ENCODE results near the gene VCL.
A peak's percentile ranks its signal among the peaks of the same experiment; 100 is the strongest.

VCL gene

DNA sequence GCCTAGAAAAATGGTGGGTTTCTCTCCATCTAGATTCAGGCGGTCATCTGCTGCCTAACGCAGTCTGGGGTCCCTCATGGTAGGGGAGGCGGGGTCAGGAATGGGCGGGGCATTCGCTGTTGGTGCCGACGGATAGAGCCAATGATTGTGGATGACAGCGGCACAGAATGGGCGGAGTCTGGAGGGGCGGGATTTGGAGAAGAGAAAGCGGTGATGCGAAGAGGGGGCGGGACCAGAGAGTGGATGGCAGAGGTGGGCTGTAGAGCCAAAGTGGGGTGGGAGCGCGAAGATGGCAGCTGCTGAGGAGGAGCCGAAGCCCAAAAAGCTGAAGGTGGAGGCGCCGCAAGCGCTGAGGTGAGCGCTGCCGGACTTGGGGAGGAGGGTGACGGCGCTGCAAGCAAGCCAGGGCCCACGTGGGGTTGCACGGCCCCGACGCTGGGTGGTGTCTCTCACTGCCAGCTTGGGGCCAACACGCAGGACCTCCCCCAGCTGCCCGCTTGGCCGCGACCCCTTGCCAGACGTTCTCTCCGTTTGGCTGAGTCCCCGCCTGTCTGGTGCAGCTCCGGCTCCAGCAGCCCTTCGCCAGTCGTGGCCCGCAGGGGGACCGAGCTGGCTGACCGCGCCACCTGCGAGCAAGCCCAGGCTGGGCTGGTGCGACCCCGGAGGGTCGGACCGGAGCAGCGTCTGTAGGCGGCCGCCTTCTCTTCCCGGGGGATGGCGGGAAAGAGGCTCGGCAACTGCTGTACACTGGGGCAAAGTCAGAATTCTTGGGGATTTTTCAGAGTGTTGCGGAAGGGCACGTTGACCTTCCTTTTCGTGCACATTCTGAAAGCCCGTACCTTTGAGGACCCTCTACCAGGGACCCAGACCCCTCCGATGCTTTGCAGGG lies 153.3 kb downstream of the VCL start, which contains the start of gene ADK:
TSS of gene ADK (plus strand) at position 232 of the 889 bp plus-strand sequence. CDS start at position 290, 58 bp downstream.
- peak; percentile 100 for DNase-seq (ENCODE audit: low read depth in 2 of 2)

DNA sequence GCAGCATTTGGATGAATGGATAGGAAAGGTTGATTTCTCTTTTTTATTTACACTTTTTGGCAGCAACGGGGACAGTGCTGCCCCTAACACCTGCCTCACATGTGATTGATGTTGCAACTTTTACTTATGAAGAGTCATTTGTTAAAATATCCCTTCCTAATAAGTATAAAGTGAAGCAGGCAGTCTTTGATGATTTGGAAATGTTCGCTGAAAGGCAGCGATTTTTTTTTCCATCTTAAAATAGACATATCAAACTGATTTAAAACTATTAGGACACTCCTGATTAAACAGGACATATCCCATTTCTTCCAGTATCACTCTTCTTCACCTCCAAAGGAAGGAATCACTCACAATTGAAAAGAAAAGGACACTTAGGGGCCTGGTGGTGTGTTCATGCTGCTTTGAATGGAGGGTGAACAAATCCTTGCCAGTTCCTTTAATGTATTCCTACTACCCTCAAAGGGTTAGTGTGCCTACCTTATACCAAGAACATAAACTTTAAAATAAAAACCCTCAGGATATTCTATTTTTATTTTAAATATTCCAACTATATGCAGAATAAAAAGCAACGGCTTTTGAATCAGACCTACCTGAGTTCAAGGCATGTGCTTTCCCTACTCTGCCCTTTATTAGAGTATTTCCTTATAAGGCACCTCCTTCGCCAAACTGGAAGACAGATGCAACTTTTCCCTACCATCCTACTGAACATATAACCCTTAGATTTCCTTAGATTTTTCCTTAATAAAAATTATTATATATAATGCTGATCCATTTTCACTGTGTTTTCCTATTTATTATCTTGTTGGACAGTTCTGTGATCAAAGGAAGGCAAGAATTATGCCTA lies 154.2 kb downstream of the VCL start:
- no peak for DNase-seq (ENCODE audit: low read depth in 2 of 2)

DNA sequence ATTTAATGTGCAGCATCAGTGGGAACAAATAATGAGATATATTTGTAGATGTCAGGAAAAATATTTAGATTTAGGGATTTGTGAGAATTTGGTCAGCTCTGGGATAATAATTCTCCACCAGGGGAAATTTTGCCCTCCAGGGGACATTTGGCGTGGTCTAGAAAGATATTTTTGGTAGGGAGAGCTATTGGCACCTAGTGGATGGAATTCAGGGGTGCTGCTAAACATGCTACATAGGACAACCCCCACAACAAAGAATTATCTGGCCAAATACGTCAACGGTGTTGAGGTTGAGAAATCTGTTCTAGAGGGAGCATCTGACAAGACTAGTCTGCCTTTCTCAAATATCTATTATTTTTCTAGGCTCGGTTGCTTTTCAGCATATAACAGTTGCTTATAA lies 155.2 kb downstream of the VCL start:
- DNase-seq (ENCODE audit: low read depth in 2 of 2), result no peak

DNA sequence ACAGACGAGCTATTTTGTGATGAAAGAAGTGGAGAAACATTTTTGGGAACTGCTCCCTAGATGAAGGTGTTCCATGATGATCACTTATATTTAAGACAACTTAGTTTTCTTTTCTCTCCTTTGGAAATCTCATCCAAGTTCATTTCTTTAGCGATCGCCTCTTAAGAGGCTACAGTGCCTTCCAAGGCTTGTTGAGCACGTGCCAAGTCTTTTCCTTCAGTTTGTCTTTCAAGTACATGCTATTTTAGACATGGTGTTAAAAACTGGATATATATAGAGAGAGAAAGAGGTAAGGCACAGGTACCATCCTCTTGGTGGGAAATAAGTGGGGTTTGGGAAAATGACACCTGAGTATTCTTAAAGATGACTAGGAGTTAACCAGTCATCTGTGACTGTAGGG lies 155.8 kb downstream of the VCL start:
- DNase-seq (ENCODE audit: low read depth in 2 of 2), result no peak

DNA sequence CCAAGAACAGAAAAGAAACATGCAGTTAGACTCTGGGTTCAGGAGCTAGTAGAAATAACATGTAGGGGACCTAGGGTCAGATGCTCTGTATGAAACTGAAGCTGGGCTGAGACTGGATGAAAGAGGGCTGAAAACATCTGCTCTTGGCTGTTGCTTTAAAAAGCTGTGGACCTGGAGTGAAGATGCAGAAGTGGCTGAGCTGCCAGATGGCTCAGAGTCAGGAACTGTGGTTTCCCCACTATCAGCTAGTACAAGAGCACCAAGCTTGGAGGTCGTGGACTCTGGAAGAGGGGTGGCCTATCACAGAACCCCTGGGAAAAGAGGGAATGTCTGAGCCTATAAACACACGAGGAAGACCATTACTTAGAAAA lies 159.0 kb downstream of the VCL start:
- DNase-seq (ENCODE audit: low read depth in 2 of 2), result no peak

DNA sequence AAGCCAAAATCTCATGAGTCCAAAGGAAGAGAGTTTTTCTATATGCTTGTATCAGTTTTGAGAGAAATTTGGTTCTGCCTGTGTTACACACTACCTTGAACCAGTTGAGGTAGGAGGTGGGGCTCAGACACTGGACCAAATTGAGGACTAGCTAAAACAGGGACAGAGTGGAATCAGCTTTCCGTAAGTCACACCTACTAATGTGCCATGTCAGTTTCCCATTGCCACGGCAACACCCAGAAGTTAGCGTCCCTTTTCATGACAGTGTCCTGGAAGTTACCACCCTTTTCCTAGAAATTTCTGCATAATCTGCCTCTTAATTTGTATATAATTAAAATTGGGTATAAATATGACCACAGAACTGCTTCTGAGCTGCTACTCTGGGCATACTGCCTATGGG lies 162.1 kb downstream of the VCL start:
- no peak for DNase-seq (ENCODE audit: low read depth in 2 of 2)

DNA sequence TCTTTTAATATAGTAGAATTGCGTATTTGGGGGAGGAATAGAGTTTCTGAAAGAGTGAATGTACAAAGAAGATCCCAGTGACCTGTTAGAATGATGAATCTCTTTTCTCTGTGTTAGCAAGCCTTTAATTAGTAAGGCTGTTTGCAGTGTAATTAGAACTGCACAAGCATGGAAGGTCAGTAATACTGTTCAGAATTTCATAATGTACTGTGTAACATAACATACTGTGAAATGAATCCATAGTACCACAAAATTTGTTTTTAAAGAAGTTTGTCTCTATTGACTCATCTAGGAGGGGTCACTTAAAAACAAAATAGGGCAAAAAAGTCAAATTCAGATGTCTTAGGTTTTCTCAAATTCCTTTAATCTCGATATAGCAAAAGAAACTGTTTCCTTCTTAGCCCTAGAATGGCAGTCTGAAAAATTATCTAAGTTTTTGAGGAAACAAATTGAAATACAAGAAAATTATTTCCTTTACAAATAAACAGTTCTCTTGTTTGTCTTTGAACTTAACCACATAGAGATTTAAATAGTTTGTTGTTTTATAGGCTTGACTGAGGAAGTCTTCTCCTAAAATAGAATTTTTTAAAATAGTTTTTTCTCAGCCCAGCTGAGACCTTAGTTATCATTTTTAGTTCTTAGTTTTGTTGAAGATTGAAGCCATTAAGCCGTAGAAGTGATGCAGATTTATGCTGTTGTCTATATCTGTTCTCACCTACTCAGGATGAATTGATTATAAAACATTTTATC lies 165.6 kb downstream of the VCL start:
- DNase-seq (ENCODE audit: low read depth in 2 of 2), result no peak

DNA sequence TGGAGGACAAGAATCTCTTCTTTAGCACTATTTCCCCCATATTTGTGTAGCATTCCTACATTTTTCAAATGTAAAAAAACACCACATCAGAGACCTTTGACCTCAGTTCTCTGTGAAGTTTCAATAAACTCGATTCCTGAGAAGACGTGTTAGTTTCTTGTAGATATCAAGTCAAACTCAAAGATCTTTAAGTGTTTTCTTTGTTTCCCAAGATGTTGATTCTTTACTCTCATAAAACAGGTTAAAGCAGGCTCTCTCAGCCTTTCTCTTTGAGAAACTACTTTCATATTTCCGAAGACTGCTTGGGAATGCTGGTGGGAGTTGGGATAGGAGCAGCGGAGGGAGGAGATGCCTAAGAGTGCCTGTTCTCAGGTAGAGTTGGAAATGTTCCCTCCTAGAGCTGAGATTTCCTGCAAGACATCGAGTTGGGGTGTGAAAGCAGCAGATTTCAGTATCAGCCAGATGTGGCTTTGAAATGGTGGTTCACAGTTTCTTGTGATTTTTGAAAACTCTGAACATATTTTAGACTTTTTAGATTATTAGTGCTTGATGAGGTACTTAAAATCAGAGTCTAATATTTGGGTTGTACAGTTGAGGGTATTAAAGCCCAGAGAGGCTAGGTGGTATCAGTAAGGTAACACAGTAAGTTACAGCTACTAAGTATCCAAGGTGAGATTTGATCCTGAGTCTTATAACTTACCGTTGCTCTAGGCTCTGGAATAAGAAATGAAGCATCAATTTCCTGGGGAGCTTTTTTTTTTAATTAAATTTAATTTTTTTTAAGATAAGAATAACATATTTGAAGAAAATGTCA lies 167.0 kb downstream of the VCL start:
- DNase-seq (ENCODE audit: low read depth in 2 of 2), result no peak

DNA sequence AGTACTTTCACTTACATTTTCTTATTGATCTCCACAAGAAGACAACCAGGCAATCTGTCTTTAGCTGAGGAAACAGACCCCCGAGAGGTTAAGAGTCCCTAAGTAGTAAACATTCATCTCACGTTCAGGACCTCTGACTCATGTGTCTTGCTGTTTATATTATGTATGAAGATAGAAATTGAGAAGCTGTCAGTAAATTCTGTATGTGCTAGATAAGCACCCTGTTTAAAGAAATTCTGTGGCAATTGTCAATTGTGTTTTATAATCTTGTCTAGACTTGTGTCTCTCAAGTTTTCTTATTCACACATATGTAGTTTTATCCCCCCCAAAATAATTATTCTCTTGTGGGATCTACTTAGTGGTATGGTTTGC lies 167.6 kb downstream of the VCL start:
- no peak for DNase-seq (ENCODE audit: low read depth in 2 of 2)

DNA sequence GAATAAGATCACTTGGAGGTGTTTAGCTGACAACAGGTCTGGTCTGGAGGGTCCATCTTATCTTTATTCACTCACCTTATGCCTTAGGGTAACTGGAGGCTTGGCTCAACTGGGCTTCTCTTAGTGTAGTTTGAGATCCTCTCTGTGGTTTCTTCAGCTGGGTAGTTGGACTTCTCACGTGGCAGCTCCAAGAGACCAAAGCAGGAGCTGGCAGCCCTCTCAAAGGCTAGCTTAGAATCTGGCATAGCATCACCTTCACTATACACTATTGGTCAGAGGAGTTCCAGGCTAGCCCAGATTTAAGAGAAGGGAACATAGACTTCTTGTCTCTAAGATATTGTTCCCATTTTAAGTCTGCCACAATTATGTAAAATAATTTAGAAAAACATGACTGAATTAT lies 169.5 kb downstream of the VCL start:
- DNase-seq (ENCODE audit: low read depth in 2 of 2), result no peak
